ENCODE data around the gene AMBN. TPM values are rescaled to one million over a fixed set of nuclear protein-coding genes. Genes with fewer than 3 reads are reported as not detected.
A peak's percentile ranks its signal among the peaks of the same experiment; 100 is the strongest.

Gene AMBN
- total and polyA plus RNA-seq, 9 of the 15 experiments (the other 6 are each of a cell fraction or from before 2014, with no cell fraction given), result 0.03 to 0.09 (median 0.07) TPM; not detected in 6

DNA sequence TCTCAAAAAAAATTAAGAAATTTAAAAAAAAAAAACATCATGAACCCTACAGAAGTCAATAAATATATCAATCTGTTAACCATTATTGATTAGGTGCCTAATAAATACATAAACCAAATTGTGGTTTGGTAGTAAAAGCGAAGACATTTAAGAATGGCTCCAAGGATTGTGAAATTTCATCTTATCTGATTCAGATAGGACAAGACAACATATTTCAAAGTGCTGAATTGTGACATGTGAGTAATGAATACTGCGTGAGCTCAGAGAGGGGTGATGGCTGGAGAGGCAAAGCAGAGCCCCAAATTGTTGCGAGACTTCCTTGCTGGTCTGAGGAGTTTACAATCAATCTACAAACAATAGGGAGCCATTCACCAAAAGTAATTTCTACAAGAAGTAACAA lies 8.2 kb downstream of the AMBN start:
- BruUV-seq (replicated peaks), result no TSS peak
- in situ Hi-C loops (cut with MboI), result loop anchor here (25.0 kb wide), 1 partner anchor 1112 kb away; no protein-coding TSS in a partner anchor
- Histone ChIP-seq H3K9me3 (replicated peaks; ENCODE audit: control insufficient read depth, insufficient read depth, low read depth, low read length) (no peaks in the 10 kb centered on the region), H4K20me1 (replicated peaks; ENCODE audit: control insufficient read depth, insufficient read depth, low read length) (no peaks in the 10 kb centered on the region), H3K36me3 (ENCODE audit: control insufficient read depth, insufficient read depth, low read length) (no peaks in the 10 kb centered on the region), H3K9me1 (ENCODE audit: control insufficient read depth, insufficient read depth, low read length) (no peaks in the 10 kb centered on the region), H3K9ac (ENCODE audit: insufficient read depth in 1 of 2, low read depth in 2 of 2, low read length in 2 of 2) (no peak overlapping the region), H3K4me3 (no peak overlapping the region), H3K4me1 (replicated peaks in 1 of 2; ENCODE audit: control insufficient read depth in 2 of 2, insufficient read depth in 2 of 2, low read length in 2 of 2) (no peaks in the 10 kb centered on the region), H3K4me2 (ENCODE audit: insufficient read depth, low read length) (no peak overlapping the region), H3K27me3 (ENCODE audit: control insufficient read depth in 2 of 2, insufficient read depth in 2 of 2, low read length in 2 of 2) (no peaks in the 10 kb centered on the region), H3K27ac (ENCODE audit: extremely low read depth, low read depth, low read length) (no peak overlapping the region), H3K79me2 (ENCODE audit: control insufficient read depth, insufficient read depth, low read length) (no peaks in the 10 kb centered on the region), H2AFZ (ENCODE audit: low read depth, low read length) (no peak overlapping the region)
- ATAC-seq (no peak), FAIRE-seq (no peak), DNase-seq (ENCODE audit: extremely low read depth in 1 of 4, low spot score in 3 of 4) (no peak)
- ChIA-PET CTCF (ENCODE audit: low intra/inter-chr PET ratio) (interaction anchor here (0.9 to 1.2 kb wide), 2 partner anchors 104 to 409 kb away, joined by 3 to 4 read pairs; no protein-coding TSS in a partner anchor), POLR2A (interaction anchor here (0.6 kb wide), 1 partner anchor 590 kb away, joined by 3 read pairs; no protein-coding TSS in a partner anchor)
- 1% methylated on average over 3 of the region's 3 CpGs for WGBS (ENCODE audit: insufficient coverage, low coverage, missing lambda C conversion rate)
- intact Hi-C loops (cut with micrococcal nuclease), result loop anchor here (2.0 kb wide), 1 partner anchor 1110 kb away; no protein-coding TSS in a partner anchor
- TF ChIP-seq NONO (IDR thresholded peaks at IDR 0.05; ENCODE audit: low read depth in 2 of 2, low read length in 1 of 2) (no peak), ZNF347 (CRISPR knock-in tag; IDR thresholded peaks at IDR 0.05; ENCODE audit: low read depth) (no peak), SPI1 (IDR thresholded peaks at IDR 0.05; ENCODE audit: borderline replicate concordance, low read depth, low read length) (no peak), SMAD1 (IDR thresholded peaks at IDR 0.05; ENCODE audit: low read depth, low read length, partially characterized antibody) (no peak), SRSF9 (IDR thresholded peaks at IDR 0.05; ENCODE audit: borderline replicate concordance, low read depth, low read length) (no peak), ZNF282 (CRISPR knock-in tag; IDR thresholded peaks at IDR 0.05) (no peak), CEBPG (CRISPR knock-in tag; IDR thresholded peaks at IDR 0.05) (no peak), CEBPG (tag; conservative IDR thresholded peaks at IDR 0.05 in 1 of 2, IDR thresholded peaks at IDR 0.05 in 1 of 2) (0 out of 4 replicates have a peak, but pooled peaks of 1 of the 2 experiments have one; percentile 53), RFX5 (IDR thresholded peaks at IDR 0.05; ENCODE audit: low read depth, low read length) (no peak), NFIC (IDR thresholded peaks at IDR 0.05) (no peak), ZNF324 (CRISPR knock-in tag; IDR thresholded peaks at IDR 0.05) (no peak), FOXM1 (IDR thresholded peaks at IDR 0.05; ENCODE audit: low read depth) (no peak), FOXM1 (CRISPR knock-in tag; IDR thresholded peaks at IDR 0.05; ENCODE audit: low read depth) (no peak), TRIM25 (IDR thresholded peaks at IDR 0.05; ENCODE audit: borderline replicate concordance) (no peak), CHD4 (IDR thresholded peaks at IDR 0.05; ENCODE audit: insufficient read depth, insufficient replicate concordance, low read depth, low read length, poor library complexity, severe bottlenecking) (no peak), CAMTA2 (CRISPR knock-in tag; conservative IDR thresholded peaks at IDR 0.05) (no peak), BRF1 (IDR thresholded peaks at IDR 0.05; ENCODE audit: borderline replicate concordance, extremely low read depth, insufficient read length) (no peak)
- TF ChIP-seq, protein P1, sequence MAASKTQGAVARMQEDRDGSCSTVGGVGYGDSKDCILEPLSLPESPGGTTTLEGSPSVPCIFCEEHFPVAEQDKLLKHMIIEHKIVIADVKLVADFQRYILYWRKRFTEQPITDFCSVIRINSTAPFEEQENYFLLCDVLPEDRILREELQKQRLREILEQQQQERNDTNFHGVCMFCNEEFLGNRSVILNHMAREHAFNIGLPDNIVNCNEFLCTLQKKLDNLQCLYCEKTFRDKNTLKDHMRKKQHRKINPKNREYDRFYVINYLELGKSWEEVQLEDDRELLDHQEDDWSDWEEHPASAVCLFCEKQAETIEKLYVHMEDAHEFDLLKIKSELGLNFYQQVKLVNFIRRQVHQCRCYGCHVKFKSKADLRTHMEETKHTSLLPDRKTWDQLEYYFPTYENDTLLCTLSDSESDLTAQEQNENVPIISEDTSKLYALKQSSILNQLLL (CRISPR knock-in tag; IDR thresholded peaks at IDR 0.05; ENCODE audit: borderline replicate concordance), result no peak

Data from K562 (cell line).